Epithelial cell of proximal tubule (primary cell): ENCODE measurements around the gene SCUBE2. TPM values are rescaled to one million over a fixed set of nuclear protein-coding genes. Genes with fewer than 3 reads are reported as not detected.
A peak's percentile ranks its signal among the peaks of the same experiment; 100 is the strongest.
"Not testable (repeated sequence)": the region's sequence is repeated elsewhere in the genome, so short reads cannot be mapped to it uniquely, and the experiment has no call there.

ENCODE experiments used
- DNase-seq: peaks from one replicate; pipeline ENCODE4 v3.0.0-alpha.2; 2011; ENCODE audit warnings: low read depth
- H3K4me3 ChIP-seq: 2 replicates; pipeline ENCODE4 v1.5.1; 2011; ENCODE audit warnings: low read depth, mild to moderate bottlenecking, low read length
- total RNA-seq: library from RNA; depleted of rRNA; stranded (reverse); fragments of >200 nt; gene quantifications from 2 replicates; pipeline ENCODE4 v1.2.3, GENCODE V29; 2015
- TF ChIP-seq, protein P1 (sequence below): conservative IDR thresholded peaks from 2 replicates; pipeline ENCODE4 v1.5.1; 2012; ENCODE audit warnings: low read depth, mild to moderate bottlenecking, low read length

Gene SCUBE2
- total RNA-seq, 1 donor from 2014 or later, result 0.17 TPM

DNA sequence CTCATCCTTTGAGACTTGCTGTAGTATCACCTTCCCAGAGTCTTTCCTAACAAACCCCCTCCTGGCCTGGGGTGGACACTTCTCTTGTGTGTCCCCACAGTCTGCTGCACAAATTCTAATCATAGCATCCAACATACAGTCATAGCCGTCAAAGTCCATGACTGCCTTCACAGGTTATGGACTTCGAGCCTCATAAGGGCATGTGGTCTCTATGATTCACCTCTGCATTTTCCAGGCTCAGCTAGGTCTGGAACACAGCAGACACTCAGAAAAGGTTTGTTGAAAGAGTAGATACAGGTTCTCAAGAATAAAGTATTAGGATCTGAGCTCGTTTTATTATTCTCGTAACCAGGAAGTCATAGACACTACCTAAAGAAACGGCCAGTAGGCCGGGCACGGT is 13.2 kb upstream of the SCUBE2 start:
- TF ChIP-seq, protein P1, sequence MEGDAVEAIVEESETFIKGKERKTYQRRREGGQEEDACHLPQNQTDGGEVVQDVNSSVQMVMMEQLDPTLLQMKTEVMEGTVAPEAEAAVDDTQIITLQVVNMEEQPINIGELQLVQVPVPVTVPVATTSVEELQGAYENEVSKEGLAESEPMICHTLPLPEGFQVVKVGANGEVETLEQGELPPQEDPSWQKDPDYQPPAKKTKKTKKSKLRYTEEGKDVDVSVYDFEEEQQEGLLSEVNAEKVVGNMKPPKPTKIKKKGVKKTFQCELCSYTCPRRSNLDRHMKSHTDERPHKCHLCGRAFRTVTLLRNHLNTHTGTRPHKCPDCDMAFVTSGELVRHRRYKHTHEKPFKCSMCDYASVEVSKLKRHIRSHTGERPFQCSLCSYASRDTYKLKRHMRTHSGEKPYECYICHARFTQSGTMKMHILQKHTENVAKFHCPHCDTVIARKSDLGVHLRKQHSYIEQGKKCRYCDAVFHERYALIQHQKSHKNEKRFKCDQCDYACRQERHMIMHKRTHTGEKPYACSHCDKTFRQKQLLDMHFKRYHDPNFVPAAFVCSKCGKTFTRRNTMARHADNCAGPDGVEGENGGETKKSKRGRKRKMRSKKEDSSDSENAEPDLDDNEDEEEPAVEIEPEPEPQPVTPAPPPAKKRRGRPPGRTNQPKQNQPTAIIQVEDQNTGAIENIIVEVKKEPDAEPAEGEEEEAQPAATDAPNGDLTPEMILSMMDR, result no peak
- no peak overlapping the region for H3K4me3 ChIP-seq

DNA sequence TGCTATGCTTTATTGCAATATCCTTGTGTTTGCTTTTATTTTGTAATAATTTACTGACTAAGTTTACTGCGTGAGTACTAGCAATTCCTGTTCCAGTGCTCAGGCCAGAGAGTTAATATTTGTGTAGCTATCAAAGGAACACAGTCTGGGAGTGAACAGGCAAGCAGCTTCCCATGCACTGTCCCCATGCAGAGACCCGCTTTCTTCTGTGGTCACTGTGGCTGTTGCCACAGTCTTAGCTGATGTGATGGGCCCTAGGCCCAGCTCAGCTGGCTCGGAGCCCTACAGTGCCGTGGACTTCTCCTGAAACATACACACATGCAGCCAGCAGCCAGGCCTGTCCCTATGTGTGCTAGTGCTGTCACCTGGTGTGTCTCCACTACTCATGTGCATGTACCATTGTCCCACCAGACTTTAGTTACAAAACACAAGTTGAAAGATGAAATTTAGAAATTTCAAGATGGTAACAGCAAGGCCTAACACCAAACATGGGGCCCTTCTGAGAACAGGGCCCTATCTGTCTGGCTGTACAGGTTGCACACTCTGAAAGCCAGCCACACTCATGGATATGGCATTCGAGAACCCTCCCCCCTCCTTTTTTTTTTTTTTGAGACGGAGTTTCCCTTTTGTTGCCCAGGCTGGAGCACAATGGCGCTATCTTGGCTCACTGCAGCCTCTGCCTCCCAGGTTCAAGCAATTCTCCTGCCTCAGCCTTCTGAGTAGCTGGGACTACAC is 12.3 kb upstream of the SCUBE2 start:
- H3K4me3 ChIP-seq, result no peak overlapping the region
- TF ChIP-seq, protein P1, result no peak
- DNase-seq, result no peak

More for the DNA sequence above, 13.2 kb upstream of the SCUBE2 start:
- no peak for DNase-seq

DNA sequence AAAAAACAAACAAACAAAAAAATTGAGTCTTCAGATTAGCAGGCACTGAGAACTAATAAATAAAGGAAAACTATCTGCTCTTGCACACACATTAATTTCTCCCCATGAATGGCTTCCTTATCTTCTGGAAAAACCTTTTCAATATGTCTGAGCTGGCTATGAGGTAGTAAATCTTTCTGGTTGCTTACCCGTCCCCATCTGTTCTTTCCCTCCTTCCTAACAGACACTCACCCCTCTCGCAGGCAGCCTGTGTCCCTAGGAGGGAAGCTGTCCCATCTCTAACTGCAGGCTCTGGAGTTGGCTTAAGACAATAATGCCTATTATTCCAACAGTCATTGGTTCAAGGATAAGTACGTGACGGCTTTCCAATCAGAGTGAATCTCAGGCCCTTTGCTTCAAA is 8.2 kb upstream of the SCUBE2 start:
- H3K4me3 ChIP-seq, result no peak overlapping the region
- TF ChIP-seq, protein P1, result no peak
- no peak for DNase-seq

DNA sequence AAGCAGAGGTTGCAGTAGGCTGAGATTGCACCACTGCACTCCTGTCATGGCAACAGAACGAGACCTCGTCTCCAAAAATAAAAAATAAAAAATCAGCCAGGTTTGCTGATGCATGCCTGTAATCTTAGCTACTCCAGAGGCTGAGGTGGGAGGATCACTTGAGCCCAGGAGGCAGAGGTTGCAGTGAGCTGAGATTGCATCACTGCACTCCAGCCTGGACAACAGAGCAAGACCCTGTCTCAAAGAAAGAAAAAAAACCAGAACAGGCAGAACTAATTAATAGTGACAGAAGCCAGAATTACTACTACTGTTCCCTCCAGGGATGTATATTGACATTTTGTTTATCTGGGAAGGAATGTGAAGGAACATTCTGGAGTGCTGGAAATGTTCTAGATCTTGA is 7.1 kb upstream of the SCUBE2 start:
- not testable (repeated sequence) for DNase-seq, H3K4me3 ChIP-seq

DNA sequence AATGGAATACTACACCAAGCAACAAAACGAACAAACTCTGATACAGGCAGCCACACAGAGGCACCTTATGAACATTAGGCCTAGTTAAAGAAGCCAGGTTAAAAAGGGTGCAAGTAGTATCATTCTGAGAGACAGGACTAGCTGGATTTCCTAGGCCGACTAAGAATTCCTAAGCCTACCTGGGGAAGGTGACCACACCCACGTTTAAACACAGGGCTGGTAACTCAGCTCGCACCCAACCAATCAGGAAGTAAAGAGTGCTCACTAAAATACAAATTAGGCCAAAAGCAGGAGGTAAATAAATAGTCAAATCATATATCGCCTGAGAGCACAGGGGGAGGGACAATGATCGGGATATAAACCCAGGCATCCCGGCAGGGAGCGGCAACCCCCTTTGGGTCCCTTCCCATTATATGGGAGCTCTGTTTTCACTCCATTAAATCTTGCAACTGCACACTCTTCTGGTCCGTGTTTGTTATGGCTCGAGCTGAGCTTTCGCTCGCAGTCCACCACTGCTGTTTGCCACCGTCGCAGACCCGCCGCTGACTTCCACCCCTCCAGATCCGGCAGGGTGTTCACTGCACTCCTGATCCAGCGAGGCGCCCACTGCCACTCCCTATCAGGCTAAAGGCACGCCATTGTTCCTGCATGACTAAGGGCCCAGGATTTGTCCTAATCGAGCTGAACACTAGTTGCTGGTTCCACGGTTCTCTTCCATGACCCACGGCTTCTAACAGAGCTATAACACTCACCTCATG is 6.0 kb upstream of the SCUBE2 start:
- DNase-seq, H3K4me3 ChIP-seq: not testable (repeated sequence)

DNA sequence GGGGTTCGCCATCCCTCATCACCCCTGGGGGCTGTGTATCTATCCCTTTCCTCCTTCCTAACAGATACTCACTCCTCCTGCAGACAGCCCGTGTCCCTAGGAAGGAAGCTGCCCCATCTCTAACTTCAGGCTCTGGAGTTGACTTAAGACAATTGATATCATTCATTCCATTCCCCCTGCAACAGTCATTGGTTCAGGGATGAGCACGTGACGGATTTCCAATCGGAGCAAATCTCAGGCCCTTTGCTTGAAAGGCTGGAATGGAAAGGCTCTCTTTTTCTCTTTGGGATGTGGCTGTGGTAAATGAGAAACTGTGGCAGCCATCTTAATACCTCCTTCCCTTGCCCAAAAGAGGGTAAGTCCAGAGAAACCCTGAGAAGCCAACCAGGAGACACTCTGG is 5.0 kb upstream of the SCUBE2 start:
- no peak overlapping the region for H3K4me3 ChIP-seq
- no peak for DNase-seq
- TF ChIP-seq, protein P1, result no peak

DNA sequence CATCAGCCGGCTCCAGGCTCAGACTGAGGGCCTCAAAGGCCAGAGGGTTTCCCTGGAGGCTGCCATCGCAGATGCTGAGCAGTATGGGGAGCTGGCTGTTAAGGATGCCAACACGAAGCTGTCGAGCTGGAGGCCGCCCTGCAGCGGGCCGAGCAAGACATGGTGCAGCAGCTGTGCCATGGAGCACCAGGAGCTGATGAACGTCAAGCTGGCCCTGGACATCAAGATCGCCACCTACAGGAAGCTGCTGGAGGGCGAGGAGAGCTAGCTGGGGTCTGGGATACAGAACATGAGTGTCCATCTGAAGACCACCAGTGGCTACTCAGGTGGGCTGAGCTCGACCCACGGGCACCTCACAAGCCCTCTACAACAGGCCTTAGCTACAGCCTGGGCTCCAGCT is 4.0 kb upstream of the SCUBE2 start:
- TF ChIP-seq, protein P1, result peak; percentile 42
- DNase-seq, result no peak
- no peak overlapping the region for H3K4me3 ChIP-seq

DNA sequence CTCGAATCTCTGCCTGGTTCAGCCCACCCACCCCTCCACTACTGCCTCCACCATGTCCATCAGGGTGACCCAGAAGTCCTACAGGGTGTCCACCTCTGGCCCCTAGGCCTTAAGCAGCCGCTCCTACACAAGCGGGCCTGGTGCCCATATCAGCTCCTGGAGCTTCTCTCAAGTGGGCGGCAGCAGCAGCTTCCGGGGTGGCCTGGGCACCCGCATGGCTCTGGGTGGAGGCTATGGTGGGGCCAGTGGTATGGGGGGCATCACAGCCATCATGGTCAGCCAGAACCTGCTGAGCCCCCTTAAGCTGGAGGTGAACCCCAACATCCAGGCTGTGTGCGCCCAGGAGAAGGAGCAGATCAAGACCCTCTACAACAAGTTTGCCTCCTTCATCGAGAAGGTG is 3.0 kb upstream of the SCUBE2 start:
- no peak for DNase-seq
- H3K4me3 ChIP-seq, result no peak overlapping the region
- TF ChIP-seq, protein P1, result no peak
